ENCODE data around the gene MAPK4. TPM values are rescaled to one million over a fixed set of nuclear protein-coding genes. Genes with fewer than 3 reads are reported as not detected.

MAPK4 gene
- total and polyA plus RNA-seq, 2 of the 4 experiments (the other 2 are of a cell fraction), result not detected

GRCh38 chr18:50647792-50648191 is 87.9 kb downstream of the MAPK4 start:
- Histone ChIP-seq H3K4ac (ENCODE audit: low read depth, low read length) (no peak overlapping the region), H4K91ac (ENCODE audit: insufficient read depth, low read depth, low read length) (no peak overlapping the region), H2BK5ac (ENCODE audit: low read depth, low read length, poor library complexity, severe bottlenecking) (no peak overlapping the region), H3K9ac (ENCODE audit: low read depth, low read length) (no peak overlapping the region), H3K4me2 (ENCODE audit: low read depth, low read length) (no peak overlapping the region), H2BK20ac (ENCODE audit: low read depth, low read length) (no peak overlapping the region), H2BK15ac (ENCODE audit: low read depth, low read length) (no peak overlapping the region), H3K36me3 (ENCODE audit: control insufficient read depth, insufficient read depth, low read length) (no peaks in the 10 kb centered on the region), H3K4me3 (ENCODE audit: insufficient read depth, low read depth, low read length) (no peak overlapping the region), H3K79me1 (ENCODE audit: low read depth in 1 of 2, low read length in 2 of 2) (no peaks in the 10 kb centered on the region), H2AK9ac (replicated peaks; ENCODE audit: low read depth, low read length, poor library complexity) (no peak overlapping the region), H4K20me1 (ENCODE audit: insufficient read depth, low read length) (no peaks in the 10 kb centered on the region), H2AFZ (replicated peaks; ENCODE audit: low read length, poor library complexity) (no peak overlapping the region), H2AK5ac (ENCODE audit: low read depth, low read length) (no peak overlapping the region), H3K14ac (replicated peaks; ENCODE audit: low read depth, low read length) (no peak overlapping the region), H4K5ac (ENCODE audit: low read depth, low read length) (no peak overlapping the region), H4K8ac (ENCODE audit: low read depth in 2 of 2, low read length in 2 of 2) (no peak overlapping the region), H3K4me1 (ENCODE audit: control insufficient read depth, insufficient read depth, low read length) (no peaks in the 10 kb centered on the region), H3K56ac (ENCODE audit: extremely low read depth, insufficient read depth, low read length) (no peak overlapping the region), H3K27me3 (ENCODE audit: control insufficient read depth, insufficient read depth, low read length) (no peaks in the 10 kb centered on the region), H2BK120ac (ENCODE audit: low read depth, low read length) (no peak overlapping the region), H3K27ac (ENCODE audit: insufficient read depth, low read length) (no peak overlapping the region), H3K9me3 (ENCODE audit: control insufficient read depth, insufficient read depth, low read length) (no peaks in the 10 kb centered on the region), H3K9me1 (ENCODE audit: insufficient read depth, low read length) (no peaks in the 10 kb centered on the region), H3K18ac (ENCODE audit: low read depth, low read length) (no peak overlapping the region), H3K23ac (ENCODE audit: low read depth, low read length) (no peak overlapping the region)
- in situ Hi-C loops (cut with MboI; ENCODE audit: low sequenced_read_pairs) (no loop called here), intact Hi-C loops (cut with micrococcal nuclease) (no loop called here), dilution Hi-C loops (cut with HindIII; ENCODE audit: low sequenced_read_pairs, unreplicated experiment) (no loop called here)
- TF ChIP-seq RFX5 (IDR thresholded peaks at IDR 0.05; ENCODE audit: low read depth, low read length), result no peak
- BruUV-seq (replicated peaks), result no TSS peak
- CTCF ChIA-PET, result no interaction called here
- no peak for ATAC-seq (ENCODE audit: low read depth)
- no peak for DNase-seq
- POLR2A ChIA-PET (ENCODE audit: unreplicated experiment), result no interaction called here
